ENCODE results near the gene CCL23.

The CCL23 gene

DNA sequence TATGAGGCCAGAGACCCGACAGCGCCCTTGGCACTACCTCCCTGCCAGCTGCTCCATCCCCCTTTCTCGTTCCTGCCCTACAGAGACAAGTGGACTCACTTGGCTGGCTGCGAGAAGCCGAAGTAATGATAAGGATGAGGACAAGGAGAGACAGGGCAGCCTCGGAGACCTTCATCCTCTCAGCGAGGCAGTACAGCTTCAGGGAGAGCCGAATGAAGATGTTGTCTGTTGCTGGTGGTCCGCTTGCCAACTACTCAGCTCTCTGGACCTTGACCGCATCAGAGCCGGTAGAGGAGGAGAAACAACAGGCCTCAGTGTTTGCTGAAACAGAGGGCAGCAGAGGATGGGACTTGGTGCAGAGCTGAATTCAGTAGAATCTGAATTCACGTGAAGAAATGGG is 36.5 kb downstream of the CCL23 start, which contains the start of gene CCL16:
CCL16 (minus strand) TSS at position 252 of the 400 bp plus-strand sequence; CDS start at position 175, 77 bp downstream.
- Histone ChIP-seq H3K9me3 (ENCODE audit: insufficient read depth, low read length) (no peaks in the 10 kb centered on the region), H3K9ac (ENCODE audit: low read length) (no peak within 1 kb of the TSS), H2AFZ (ENCODE audit: low read depth, low read length, severe bottlenecking) (no peak within 1 kb of the TSS), H3K79me2 (ENCODE audit: insufficient read depth, low read length) (no peaks in the 10 kb centered on the region), H3K9me2 (replicated peaks; ENCODE audit: insufficient read depth, low read length) (no peaks in the 10 kb centered on the region), H3K4me2 (ENCODE audit: low read depth, low read length, poor library complexity, severe bottlenecking) (no peak within 1 kb of the TSS), H3F3A (ENCODE audit: insufficient read depth) (no peaks in the 10 kb centered on the region), H4K20me1 (ENCODE audit: low read depth, low read length) (no peaks in the 10 kb centered on the region), H3K27ac (ENCODE audit: low read depth, low read length) (no peak within 1 kb of the TSS), H3K4me3 (ENCODE audit: insufficient read depth, low read length, poor library complexity, severe bottlenecking) (no peak within 1 kb of the TSS), H3K27me3 (ENCODE audit: low read length) (no peaks in the 10 kb centered on the region), H3K36me3 (ENCODE audit: low read length) (no peaks in the 10 kb centered on the region)
- TF ChIP-seq EZH2phosphoT487 (conservative IDR thresholded peaks at IDR 0.05; ENCODE audit: low read length), result no peak
- TF ChIP-seq, protein P1, sequence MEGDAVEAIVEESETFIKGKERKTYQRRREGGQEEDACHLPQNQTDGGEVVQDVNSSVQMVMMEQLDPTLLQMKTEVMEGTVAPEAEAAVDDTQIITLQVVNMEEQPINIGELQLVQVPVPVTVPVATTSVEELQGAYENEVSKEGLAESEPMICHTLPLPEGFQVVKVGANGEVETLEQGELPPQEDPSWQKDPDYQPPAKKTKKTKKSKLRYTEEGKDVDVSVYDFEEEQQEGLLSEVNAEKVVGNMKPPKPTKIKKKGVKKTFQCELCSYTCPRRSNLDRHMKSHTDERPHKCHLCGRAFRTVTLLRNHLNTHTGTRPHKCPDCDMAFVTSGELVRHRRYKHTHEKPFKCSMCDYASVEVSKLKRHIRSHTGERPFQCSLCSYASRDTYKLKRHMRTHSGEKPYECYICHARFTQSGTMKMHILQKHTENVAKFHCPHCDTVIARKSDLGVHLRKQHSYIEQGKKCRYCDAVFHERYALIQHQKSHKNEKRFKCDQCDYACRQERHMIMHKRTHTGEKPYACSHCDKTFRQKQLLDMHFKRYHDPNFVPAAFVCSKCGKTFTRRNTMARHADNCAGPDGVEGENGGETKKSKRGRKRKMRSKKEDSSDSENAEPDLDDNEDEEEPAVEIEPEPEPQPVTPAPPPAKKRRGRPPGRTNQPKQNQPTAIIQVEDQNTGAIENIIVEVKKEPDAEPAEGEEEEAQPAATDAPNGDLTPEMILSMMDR (IDR thresholded peaks at IDR 0.05; ENCODE audit: insufficient read depth, low read length, poor library complexity, severe bottlenecking), result no peak

DNA sequence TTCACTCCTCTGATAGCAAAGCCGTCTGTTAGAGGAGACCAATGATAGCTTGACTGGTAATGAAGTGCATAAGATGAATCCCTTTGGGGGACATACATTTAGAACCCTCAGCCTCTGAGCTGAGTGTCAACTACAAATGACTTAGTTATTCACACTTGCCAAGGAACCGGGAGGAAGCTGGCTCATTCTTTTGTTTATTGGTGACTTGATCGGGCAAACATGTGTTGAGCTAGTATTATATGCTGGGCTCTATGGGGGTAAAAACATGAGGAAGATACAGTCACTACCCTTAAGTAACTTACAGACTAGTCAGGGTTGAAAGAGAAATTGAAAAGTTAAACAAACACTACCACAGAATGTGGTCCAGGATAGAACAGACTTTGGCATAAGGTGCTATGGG is 39.4 kb downstream of the CCL23 start:
- Histone ChIP-seq H3K27me3 (ENCODE audit: low read length) (no peaks in the 10 kb centered on the region), H4K20me1 (ENCODE audit: low read depth, low read length) (no peaks in the 10 kb centered on the region), H2AFZ (ENCODE audit: low read depth, low read length, severe bottlenecking) (no peak overlapping the region), H3K9me2 (replicated peaks; ENCODE audit: insufficient read depth, low read length) (no peaks in the 10 kb centered on the region), H3K27ac (ENCODE audit: low read depth, low read length) (no peak overlapping the region), H3K9me3 (ENCODE audit: insufficient read depth, low read length) (no peaks in the 10 kb centered on the region), H3K4me3 (ENCODE audit: insufficient read depth, low read length, poor library complexity, severe bottlenecking) (no peak overlapping the region), H3K36me3 (ENCODE audit: low read length) (no peaks in the 10 kb centered on the region), H3K9ac (ENCODE audit: low read length) (no peak overlapping the region), H3K79me2 (ENCODE audit: insufficient read depth, low read length) (no peaks in the 10 kb centered on the region), H3K4me2 (ENCODE audit: low read depth, low read length, poor library complexity, severe bottlenecking) (no peak overlapping the region), H3F3A (ENCODE audit: insufficient read depth) (no peaks in the 10 kb centered on the region)
- TF ChIP-seq, protein P1 (IDR thresholded peaks at IDR 0.05; ENCODE audit: insufficient read depth, low read length, poor library complexity, severe bottlenecking), result no peak
- no peak for TF ChIP-seq EZH2phosphoT487 (conservative IDR thresholded peaks at IDR 0.05; ENCODE audit: low read length)

DNA sequence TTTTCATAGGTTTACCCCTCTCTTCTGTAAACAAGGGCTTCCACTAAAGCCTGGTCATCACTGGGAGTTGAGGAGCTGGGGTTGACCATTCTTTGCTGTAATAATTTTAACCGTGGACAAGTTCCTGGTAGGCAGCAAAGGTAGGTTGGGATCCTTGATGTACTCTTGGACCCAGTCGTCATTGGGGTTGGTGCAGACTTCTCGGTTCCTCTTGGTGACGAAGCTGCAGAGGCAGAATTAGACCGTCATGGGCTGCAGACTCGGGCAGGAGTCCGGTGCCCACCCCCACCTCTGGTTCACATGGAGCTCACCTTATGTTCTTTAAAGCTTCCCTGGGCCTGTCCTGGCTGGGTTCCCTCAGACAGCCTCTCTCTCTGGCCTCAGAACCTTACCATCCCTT is 40.3 kb downstream of the CCL23 start:
- no peak overlapping the region for H3K4me3 ChIP-seq (ENCODE audit: insufficient read depth, low read length, poor library complexity, severe bottlenecking)
- H3K36me3 ChIP-seq (ENCODE audit: low read length), result no peaks in the 10 kb centered on the region
- H3K79me2 ChIP-seq (ENCODE audit: insufficient read depth, low read length), result no peaks in the 10 kb centered on the region
- no peaks in the 10 kb centered on the region for H3F3A ChIP-seq (ENCODE audit: insufficient read depth)
- no peaks in the 10 kb centered on the region for H3K27me3 ChIP-seq (ENCODE audit: low read length)
- no peaks in the 10 kb centered on the region for H4K20me1 ChIP-seq (ENCODE audit: low read depth, low read length)
- no peak overlapping the region for H2AFZ ChIP-seq (ENCODE audit: low read depth, low read length, severe bottlenecking)
- H3K9me3 ChIP-seq (ENCODE audit: insufficient read depth, low read length), result no peaks in the 10 kb centered on the region
- no peak overlapping the region for H3K27ac ChIP-seq (ENCODE audit: low read depth, low read length)
- H3K4me2 ChIP-seq (ENCODE audit: low read depth, low read length, poor library complexity, severe bottlenecking), result no peak overlapping the region
- H3K9ac ChIP-seq (ENCODE audit: low read length), result no peak overlapping the region
- H3K9me2 ChIP-seq (replicated peaks; ENCODE audit: insufficient read depth, low read length), result no peaks in the 10 kb centered on the region
- TF ChIP-seq EZH2phosphoT487 (conservative IDR thresholded peaks at IDR 0.05; ENCODE audit: low read length), result no peak
- TF ChIP-seq, protein P1 (IDR thresholded peaks at IDR 0.05; ENCODE audit: insufficient read depth, low read length, poor library complexity, severe bottlenecking), result no peak
